GM23338 (cell line): ENCODE data around the gene GNGT1. TPM values are rescaled to one million over a fixed set of nuclear protein-coding genes. Genes with fewer than 3 reads are reported as not detected.
A peak's percentile ranks its signal among the peaks of the same experiment; 100 is the strongest.

ENCODE experiments used
- ATAC-seq: fragments of 200-7000 bp; cut with Tn5 transposase; 3 replicates; pipeline ENCODE4 v1.9.1; 2020
- DNase-seq: peaks from one replicate; pipeline ENCODE4 v3.0.0-alpha.2; 2015; ENCODE audit warnings: low spot score
- H2AFZ ChIP-seq: fragments of 200-600 bp; sonication (generic); 2 replicates; pipeline ENCODE4 v1.8.0; 2016; ENCODE audit warnings: antibody characterized with exemption, mild to moderate bottlenecking, moderate library complexity
- H3F3A ChIP-seq: fragments of 200-600 bp; sonication (generic); replicated peaks from 2 replicates; pipeline ENCODE4 v1.8.0; 2017; ENCODE audit warnings: antibody characterized with exemption, mixed run types, low read depth
- H3K27ac ChIP-seq: fragments of 200-600 bp; sonication (generic); 2 replicates; pipeline ENCODE4 v1.6.1; 2016; ENCODE audit warnings: low read depth
- H3K27me3 ChIP-seq: fragments of 200-600 bp; sonication (generic); 2 replicates; pipeline ENCODE4 v1.8.0; 2016; ENCODE audit warnings: mild to moderate bottlenecking, mixed run types, moderate library complexity; ENCODE audit not compliant: insufficient read depth
- H3K36me3 ChIP-seq: fragments of 200-600 bp; sonication (generic); 2 replicates; pipeline ENCODE4 v1.8.0; 2016; ENCODE audit warnings: mild to moderate bottlenecking; ENCODE audit not compliant: insufficient read depth
- H3K4me1 ChIP-seq: fragments of 200-600 bp; sonication (generic); 2 replicates; pipeline ENCODE4 v1.8.0; 2016; ENCODE audit warnings: mild to moderate bottlenecking, moderate library complexity; ENCODE audit not compliant: insufficient read depth
- H3K4me2 ChIP-seq: fragments of 200-600 bp; sonication (generic); 2 replicates; pipeline ENCODE4 v1.7.1; 2017; ENCODE audit warnings: mixed run types
- H3K4me3 ChIP-seq: fragments of 200-600 bp; sonication (generic); 2 replicates; pipeline ENCODE4 v1.6.1; 2016; ENCODE audit warnings: mixed run types
- H3K79me2 ChIP-seq: fragments of 200-600 bp; sonication (generic); replicated peaks from 2 replicates; pipeline ENCODE4 v1.8.0; 2017; ENCODE audit warnings: mild to moderate bottlenecking; ENCODE audit not compliant: insufficient read depth
- H3K9me2 ChIP-seq: fragments of 200-600 bp; sonication (generic); 2 replicates; pipeline ENCODE4 v1.8.0; 2017; ENCODE audit not compliant: insufficient read depth
- H4K20me1 ChIP-seq: fragments of 200-600 bp; sonication (generic); replicated peaks from 2 replicates; pipeline ENCODE4 v1.8.0; 2017; ENCODE audit warnings: mild to moderate bottlenecking; ENCODE audit not compliant: insufficient read depth
- H3K27ac Mint-ChIP-seq: 2 replicates; pipeline ENCODE4 v1.8.0; 2020; ENCODE audit warnings: inconsistent platforms, mild to moderate bottlenecking, moderate library complexity, mixed read lengths
- H3K27me3 Mint-ChIP-seq: 3 replicates; pipeline ENCODE4 v1.8.0; 2022; ENCODE audit warnings: low read depth, mild to moderate bottlenecking, moderate library complexity, mixed read lengths, inconsistent platforms; ENCODE audit not compliant: insufficient read depth, poor library complexity
- H3K36me3 Mint-ChIP-seq: 3 replicates; pipeline ENCODE4 v1.8.0; 2021; ENCODE audit warnings: low read depth, mild to moderate bottlenecking, inconsistent platforms, moderate library complexity, mixed read lengths
- H3K4me1 Mint-ChIP-seq: 3 replicates; pipeline ENCODE4 v1.8.0; 2020; ENCODE audit warnings: mild to moderate bottlenecking, inconsistent platforms, mixed read lengths
- H3K4me3 Mint-ChIP-seq: 3 replicates; pipeline ENCODE4 v1.8.0; 2021; ENCODE audit warnings: moderate library complexity, mild to moderate bottlenecking, inconsistent platforms, mixed read lengths
- H3K9me3 Mint-ChIP-seq: 3 replicates; pipeline ENCODE4 v1.8.0; 2020; ENCODE audit warnings: moderate library complexity, mild to moderate bottlenecking, inconsistent platforms, mixed read lengths
- CREB1 ChIP-seq: fragments of 250-450 bp; sonication (Bioruptor Pico); IDR thresholded peaks from 2 replicates; pipeline ENCODE4 v1.5.0; 2020; ENCODE audit warnings: low read depth, mild to moderate bottlenecking, moderate library complexity
- EZH2 ChIP-seq: fragments of 200-600 bp; sonication (generic); IDR thresholded peaks from one replicate; pipeline ENCODE4 v1.8.0; 2017; ENCODE audit warnings: antibody characterized with exemption, mild to moderate bottlenecking, low read depth; ENCODE audit not compliant: unreplicated experiment
- EZH2phosphoT487 ChIP-seq: fragments of 200-600 bp; sonication (generic); IDR thresholded peaks from one replicate; pipeline ENCODE4 v1.8.1; 2018; ENCODE audit warnings: antibody characterized with exemption; ENCODE audit not compliant: unreplicated experiment
- ZNF114 ChIP-seq: fragments of 250-450 bp; sonication (Bioruptor Pico); IDR thresholded peaks from 2 replicates; pipeline ENCODE4 v1.5.0; 2020; ENCODE audit warnings: mild to moderate bottlenecking, moderate library complexity
- ZNF331 ChIP-seq: fragments of 250-450 bp; sonication (Bioruptor Pico); IDR thresholded peaks from 2 replicates; pipeline ENCODE4 v1.5.0; 2020; ENCODE audit warnings: low read depth, mild to moderate bottlenecking, moderate library complexity
- polyA plus RNA-seq: library from polyadenylated mRNA; unstranded; fragments of >200 nt; fragmentation: Nextera tagmentation; extraction: Ambion mirVana; gene quantifications from 2 replicates; pipeline ENCODE4 v1.2.1, GENCODE V29; 2016
- total RNA-seq: library from RNA; depleted of rRNA; stranded (reverse); fragments of >200 nt; shearing (Covaris generic); gene quantifications from 2 replicates; pipeline ENCODE4 v1.2.3, GENCODE V29; 2014
- TF ChIP-seq, protein P1 (sequence below), 2 experiments: fragments of 200-600 bp in 1 of 2; sonication (generic) in 1 of 2; conservative IDR thresholded peaks; 2 replicates each; pipeline versions ENCODE4 v1.5.1 to v1.6.1; 2016 to 2017; ENCODE audit warnings: antibody characterized with exemption in 2 of 2, low read depth in 2 of 2, mild to moderate bottlenecking in 2 of 2, moderate library complexity in 1 of 2
- TF ChIP-seq, protein P2 (sequence below): fragments of 250-450 bp; sonication (Bioruptor Pico); IDR thresholded peaks from 2 replicates; pipeline ENCODE4 v1.5.0; 2020; ENCODE audit warnings: mild to moderate bottlenecking, moderate library complexity

The GNGT1 gene
- total and polyA plus RNA-seq, 2 experiments from 2014 or later = 1.6 TPM; not detected in 1

DNA sequence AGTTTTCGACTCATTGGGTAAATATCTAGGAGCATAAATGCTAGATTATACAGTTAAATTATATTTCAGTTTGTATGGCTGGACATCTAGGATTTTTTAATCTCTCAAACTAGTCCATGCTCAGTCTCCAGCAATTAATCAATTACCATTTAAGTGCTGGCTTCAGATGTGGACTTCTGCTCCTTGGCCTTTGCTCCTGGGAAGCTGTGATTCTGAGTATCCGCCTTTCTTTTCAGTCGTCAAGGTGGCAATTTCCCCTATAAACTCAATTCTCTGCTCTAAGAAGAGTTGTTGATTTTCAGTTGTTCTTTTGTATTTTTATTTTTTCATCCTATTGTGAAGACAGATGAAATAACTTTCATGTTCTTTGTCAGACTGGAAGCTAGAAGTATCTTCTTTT, 39.5 kb upstream of the GNGT1 start (continued):
- TF ChIP-seq, protein P1, sequence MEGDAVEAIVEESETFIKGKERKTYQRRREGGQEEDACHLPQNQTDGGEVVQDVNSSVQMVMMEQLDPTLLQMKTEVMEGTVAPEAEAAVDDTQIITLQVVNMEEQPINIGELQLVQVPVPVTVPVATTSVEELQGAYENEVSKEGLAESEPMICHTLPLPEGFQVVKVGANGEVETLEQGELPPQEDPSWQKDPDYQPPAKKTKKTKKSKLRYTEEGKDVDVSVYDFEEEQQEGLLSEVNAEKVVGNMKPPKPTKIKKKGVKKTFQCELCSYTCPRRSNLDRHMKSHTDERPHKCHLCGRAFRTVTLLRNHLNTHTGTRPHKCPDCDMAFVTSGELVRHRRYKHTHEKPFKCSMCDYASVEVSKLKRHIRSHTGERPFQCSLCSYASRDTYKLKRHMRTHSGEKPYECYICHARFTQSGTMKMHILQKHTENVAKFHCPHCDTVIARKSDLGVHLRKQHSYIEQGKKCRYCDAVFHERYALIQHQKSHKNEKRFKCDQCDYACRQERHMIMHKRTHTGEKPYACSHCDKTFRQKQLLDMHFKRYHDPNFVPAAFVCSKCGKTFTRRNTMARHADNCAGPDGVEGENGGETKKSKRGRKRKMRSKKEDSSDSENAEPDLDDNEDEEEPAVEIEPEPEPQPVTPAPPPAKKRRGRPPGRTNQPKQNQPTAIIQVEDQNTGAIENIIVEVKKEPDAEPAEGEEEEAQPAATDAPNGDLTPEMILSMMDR (conservative IDR thresholded peaks at IDR 0.05; ENCODE audit: low read depth in 2 of 2) = no peak
- TF ChIP-seq CREB1 (CRISPR knock-in tag) = no peak
- TF ChIP-seq, protein P2, sequence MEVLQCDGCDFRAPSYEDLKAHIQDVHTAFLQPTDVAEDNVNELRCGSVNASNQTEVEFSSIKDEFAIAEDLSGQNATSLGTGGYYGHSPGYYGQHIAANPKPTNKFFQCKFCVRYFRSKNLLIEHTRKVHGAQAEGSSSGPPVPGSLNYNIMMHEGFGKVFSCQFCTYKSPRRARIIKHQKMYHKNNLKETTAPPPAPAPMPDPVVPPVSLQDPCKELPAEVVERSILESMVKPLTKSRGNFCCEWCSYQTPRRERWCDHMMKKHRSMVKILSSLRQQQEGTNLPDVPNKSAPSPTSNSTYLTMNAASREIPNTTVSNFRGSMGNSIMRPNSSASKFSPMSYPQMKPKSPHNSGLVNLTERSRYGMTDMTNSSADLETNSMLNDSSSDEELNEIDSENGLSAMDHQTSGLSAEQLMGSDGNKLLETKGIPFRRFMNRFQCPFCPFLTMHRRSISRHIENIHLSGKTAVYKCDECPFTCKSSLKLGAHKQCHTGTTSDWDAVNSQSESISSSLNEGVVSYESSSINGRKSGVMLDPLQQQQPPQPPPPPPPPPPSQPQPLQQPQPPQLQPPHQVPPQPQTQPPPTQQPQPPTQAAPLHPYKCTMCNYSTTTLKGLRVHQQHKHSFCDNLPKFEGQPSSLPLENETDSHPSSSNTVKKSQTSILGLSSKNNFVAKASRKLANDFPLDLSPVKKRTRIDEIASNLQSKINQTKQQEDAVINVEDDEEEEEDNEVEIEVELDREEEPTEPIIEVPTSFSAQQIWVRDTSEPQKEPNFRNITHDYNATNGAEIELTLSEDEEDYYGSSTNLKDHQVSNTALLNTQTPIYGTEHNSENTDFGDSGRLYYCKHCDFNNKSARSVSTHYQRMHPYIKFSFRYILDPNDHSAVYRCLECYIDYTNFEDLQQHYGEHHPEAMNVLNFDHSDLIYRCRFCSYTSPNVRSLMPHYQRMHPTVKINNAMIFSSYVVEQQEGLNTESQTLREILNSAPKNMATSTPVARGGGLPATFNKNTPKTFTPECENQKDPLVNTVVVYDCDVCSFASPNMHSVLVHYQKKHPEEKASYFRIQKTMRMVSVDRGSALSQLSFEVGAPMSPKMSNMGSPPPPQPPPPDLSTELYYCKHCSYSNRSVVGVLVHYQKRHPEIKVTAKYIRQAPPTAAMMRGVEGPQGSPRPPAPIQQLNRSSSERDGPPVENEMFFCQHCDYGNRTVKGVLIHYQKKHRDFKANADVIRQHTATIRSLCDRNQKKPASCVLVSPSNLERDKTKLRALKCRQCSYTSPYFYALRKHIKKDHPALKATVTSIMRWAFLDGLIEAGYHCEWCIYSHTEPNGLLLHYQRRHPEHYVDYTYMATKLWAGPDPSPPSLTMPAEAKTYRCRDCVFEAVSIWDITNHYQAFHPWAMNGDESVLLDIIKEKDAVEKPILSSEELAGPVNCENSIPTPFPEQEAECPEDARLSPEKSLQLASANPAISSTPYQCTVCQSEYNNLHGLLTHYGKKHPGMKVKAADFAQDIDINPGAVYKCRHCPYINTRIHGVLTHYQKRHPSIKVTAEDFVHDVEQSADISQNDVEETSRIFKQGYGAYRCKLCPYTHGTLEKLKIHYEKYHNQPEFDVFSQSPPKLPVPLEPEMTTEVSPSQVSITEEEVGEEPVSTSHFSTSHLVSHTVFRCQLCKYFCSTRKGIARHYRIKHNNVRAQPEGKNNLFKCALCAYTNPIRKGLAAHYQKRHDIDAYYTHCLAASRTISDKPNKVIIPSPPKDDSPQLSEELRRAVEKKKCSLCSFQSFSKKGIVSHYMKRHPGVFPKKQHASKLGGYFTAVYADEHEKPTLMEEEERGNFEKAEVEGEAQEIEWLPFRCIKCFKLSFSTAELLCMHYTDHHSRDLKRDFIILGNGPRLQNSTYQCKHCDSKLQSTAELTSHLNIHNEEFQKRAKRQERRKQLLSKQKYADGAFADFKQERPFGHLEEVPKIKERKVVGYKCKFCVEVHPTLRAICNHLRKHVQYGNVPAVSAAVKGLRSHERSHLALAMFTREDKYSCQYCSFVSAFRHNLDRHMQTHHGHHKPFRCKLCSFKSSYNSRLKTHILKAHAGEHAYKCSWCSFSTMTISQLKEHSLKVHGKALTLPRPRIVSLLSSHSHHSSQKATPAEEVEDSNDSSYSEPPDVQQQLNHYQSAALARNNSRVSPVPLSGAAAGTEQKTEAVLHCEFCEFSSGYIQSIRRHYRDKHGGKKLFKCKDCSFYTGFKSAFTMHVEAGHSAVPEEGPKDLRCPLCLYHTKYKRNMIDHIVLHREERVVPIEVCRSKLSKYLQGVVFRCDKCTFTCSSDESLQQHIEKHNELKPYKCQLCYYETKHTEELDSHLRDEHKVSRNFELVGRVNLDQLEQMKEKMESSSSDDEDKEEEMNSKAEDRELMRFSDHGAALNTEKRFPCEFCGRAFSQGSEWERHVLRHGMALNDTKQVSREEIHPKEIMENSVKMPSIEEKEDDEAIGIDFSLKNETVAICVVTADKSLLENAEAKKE = no peak
- no peak for TF ChIP-seq ZNF331
- TF ChIP-seq EZH2phosphoT487 = no peak
- no peak for TF ChIP-seq ZNF114 (CRISPR knock-in tag)
- no peak for TF ChIP-seq EZH2

DNA sequence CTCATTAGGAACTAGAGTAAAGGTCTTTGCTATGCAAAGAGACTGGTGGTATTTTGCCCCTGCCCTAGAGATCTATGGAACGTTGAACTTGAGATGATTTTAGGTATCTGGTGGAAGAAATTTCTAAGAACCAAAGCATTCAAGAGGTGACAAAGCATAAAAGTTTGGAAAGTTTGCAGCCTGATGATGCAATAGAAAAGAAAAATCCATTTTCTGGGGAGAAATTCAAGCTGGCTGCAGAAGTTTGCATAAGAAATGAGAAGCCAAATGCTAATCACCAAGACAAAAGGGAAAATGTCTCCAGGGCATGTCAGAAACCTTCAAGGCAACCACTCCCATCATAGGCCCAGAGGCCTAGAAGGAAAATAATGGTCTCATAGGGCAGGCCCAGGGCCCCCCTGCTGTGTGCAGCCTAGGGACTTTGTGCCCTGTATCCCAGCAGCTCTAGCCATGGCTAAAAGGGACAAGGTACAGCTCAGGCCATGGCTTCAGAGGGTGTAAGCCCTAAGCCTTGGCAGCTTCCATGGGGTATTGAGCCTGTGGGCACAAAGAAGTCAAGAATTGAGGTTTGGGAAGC, 32.3 kb upstream of the GNGT1 start:
- H3K36me3 ChIP-seq = no peaks in the 10 kb centered on the region; the same call in 1 of the 2 replicates
- peak overlapping the region; percentile 18; the same call in 1 of the 2 replicates for H3K27ac ChIP-seq
- Mint-ChIP-seq H3K4me3 (no peak overlapping the region), H3K27me3 (peaks cover 2% of the 10 kb centered on the region), H3K9me3 (peaks cover 25% of the 10 kb centered on the region), H3K36me3 (peaks cover 25% of the 10 kb centered on the region; the same call in 2 of the 3 replicates), H3K27ac (peak overlapping the region; percentile 60; the same call in 1 of the 2 replicates), H3K4me1 (peaks cover 7% of the 10 kb centered on the region; the same call in 2 of the 3 replicates)
- H4K20me1 ChIP-seq = no peaks in the 10 kb centered on the region
- no peaks in the 10 kb centered on the region for H3F3A ChIP-seq
- peak; percentile 36 for ATAC-seq
- H3K79me2 ChIP-seq = no peaks in the 10 kb centered on the region
- H3K4me1 ChIP-seq = no peaks in the 10 kb centered on the region
- DNase-seq = peak; percentile 38
- H3K27me3 ChIP-seq = no peaks in the 10 kb centered on the region
- no peak overlapping the region for H3K4me3 ChIP-seq
- no peak overlapping the region for H3K4me2 ChIP-seq
- H2AFZ ChIP-seq = no peak overlapping the region
- no peaks in the 10 kb centered on the region for H3K9me2 ChIP-seq
- TF ChIP-seq, protein P2 = no peak
- TF ChIP-seq ZNF114 (CRISPR knock-in tag) (no peak), CREB1 (CRISPR knock-in tag) (no peak), EZH2 (no peak)
